Measurements from ENCODE around the gene DOCK7. TPM values are rescaled to one million over a fixed set of nuclear protein-coding genes. Genes with fewer than 3 reads are reported as not detected.

The DOCK7 gene
- total RNA-seq, 6 experiments from 2014 or later: 93.3 to 115 (median 105) TPM

GRCh38 chr1:62654744-62655143 is 33.4 kb downstream of the DOCK7 start:
- no peak overlapping the region for H3K4me3 Mint-ChIP-seq
- no peak for DNase-seq
- TF ChIP-seq CTCF (IDR thresholded peaks at IDR 0.05): no peak
- peaks cover 24% of the 10 kb centered on the region for H3K36me3 Mint-ChIP-seq (ENCODE audit: low read depth)
- no peaks in the 10 kb centered on the region for H3K9me3 Mint-ChIP-seq
- no peaks in the 10 kb centered on the region; the same call in 1 of the 2 replicates for H3K27me3 Mint-ChIP-seq (ENCODE audit: insufficient read depth)
- peaks cover under 1% of the 10 kb centered on the region; the same call in 1 of the 2 replicates for H3K4me1 Mint-ChIP-seq (ENCODE audit: low read depth)
- H3K27ac Mint-ChIP-seq: no peak overlapping the region

GRCh38 chr1:62652387-62652786 is 35.8 kb downstream of the DOCK7 start:
- H3K27ac Mint-ChIP-seq: no peak overlapping the region
- no peaks in the 10 kb centered on the region for H3K9me3 Mint-ChIP-seq
- H3K4me3 Mint-ChIP-seq: no peak overlapping the region
- DNase-seq: no peak
- H3K36me3 Mint-ChIP-seq (ENCODE audit: low read depth): peaks cover 29% of the 10 kb centered on the region
- H3K4me1 Mint-ChIP-seq (ENCODE audit: low read depth): no peaks in the 10 kb centered on the region; the same call in 1 of the 2 replicates
- TF ChIP-seq CTCF (IDR thresholded peaks at IDR 0.05): no peak
- H3K27me3 Mint-ChIP-seq (ENCODE audit: insufficient read depth): no peaks in the 10 kb centered on the region; the same call in 1 of the 2 replicates

DNA sequence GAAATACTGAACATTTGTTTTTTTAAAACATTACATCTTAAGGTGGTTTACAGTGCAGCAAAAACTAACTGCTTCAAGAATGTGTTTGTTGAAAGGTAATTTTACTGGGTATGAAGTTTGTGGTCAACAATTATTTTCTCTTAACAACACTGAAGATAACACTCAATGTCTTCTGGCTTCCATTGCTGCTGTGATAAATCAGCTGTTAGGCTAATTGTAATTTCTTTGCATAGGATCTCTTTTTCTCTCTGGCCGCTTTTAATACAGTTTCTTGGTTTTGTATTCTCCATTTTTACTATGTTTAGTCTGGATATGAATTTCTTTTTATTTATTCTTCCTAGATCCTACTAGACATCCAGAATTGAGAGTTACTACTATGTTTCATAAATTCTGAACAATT is 44.9 kb downstream of the DOCK7 start:
- Mint-ChIP-seq H3K27ac (no peak overlapping the region), H3K9me3 (peaks cover 8% of the 10 kb centered on the region; the same call in 1 of the 2 replicates), H3K27me3 (ENCODE audit: insufficient read depth) (no peaks in the 10 kb centered on the region; the same call in 1 of the 2 replicates), H3K36me3 (ENCODE audit: low read depth) (peaks cover 56% of the 10 kb centered on the region), H3K4me3 (no peak overlapping the region), H3K4me1 (ENCODE audit: low read depth) (peaks cover 1% of the 10 kb centered on the region; the same call in 1 of the 2 replicates)
- no peak for DNase-seq
- no peak for TF ChIP-seq CTCF (IDR thresholded peaks at IDR 0.05)

DNA sequence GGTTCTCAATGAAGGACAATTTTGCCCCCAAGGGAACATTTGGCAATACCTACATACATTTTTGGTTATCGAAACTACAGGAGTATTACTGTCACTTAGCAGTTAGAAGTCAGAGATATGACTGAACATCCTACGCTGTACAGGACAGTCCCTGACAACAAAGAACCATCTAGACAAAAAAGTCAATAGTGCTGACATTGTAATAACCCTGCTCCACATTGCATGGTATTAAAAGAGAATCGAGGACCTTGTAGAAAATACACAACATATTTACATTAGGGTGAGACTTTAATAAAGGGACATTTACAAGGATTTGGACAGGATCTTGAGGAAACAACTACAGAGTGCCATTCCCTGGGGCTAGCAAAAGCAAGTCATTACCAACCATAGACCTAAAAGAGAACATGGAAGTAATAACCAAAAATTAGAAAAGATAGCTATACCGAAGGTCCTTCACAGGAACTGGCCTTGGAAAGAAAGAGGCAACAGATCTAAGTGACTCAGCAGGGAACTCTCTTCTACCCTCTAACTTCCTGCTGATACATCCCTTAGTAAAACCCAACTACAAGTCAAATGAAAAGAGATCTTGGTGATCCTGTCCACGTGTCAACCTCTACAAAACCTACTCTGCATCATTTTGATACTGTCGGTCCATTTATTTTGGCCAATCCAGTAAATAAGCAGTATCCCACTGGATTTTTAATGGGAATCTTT is 50.6 kb downstream of the DOCK7 start:
- H3K36me3 Mint-ChIP-seq (ENCODE audit: low read depth): peaks cover 46% of the 10 kb centered on the region
- H3K9me3 Mint-ChIP-seq: peaks cover 10% of the 10 kb centered on the region; the same call in 1 of the 2 replicates
- no peak overlapping the region for H3K4me3 Mint-ChIP-seq
- no peak for TF ChIP-seq CTCF (IDR thresholded peaks at IDR 0.05)
- DNase-seq: no peak
- H3K4me1 Mint-ChIP-seq (ENCODE audit: low read depth): peaks cover 11% of the 10 kb centered on the region; the same call in 1 of the 2 replicates
- peak overlapping the region; percentile 4; the same call in 1 of the 2 replicates for H3K27ac Mint-ChIP-seq
- H3K27me3 Mint-ChIP-seq (ENCODE audit: insufficient read depth): no peaks in the 10 kb centered on the region; the same call in 1 of the 2 replicates

DNA sequence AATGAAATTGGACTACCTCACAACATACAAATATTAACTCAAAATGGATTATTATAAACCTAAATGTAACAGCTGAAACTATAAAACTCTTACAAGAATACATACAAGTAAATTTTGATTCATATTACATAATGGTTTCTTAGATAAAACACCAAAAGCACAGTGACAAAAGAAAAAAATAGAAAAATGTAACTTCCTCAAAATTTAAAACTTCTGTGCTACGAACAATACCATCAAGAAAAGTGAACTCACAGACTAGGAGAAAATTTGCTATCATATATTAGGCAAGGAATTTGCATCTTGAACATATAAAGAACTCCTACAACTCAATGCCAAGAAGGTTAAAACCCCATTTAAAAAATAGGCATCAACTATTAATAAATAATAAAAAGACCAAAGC is 59.7 kb downstream of the DOCK7 start:
- H3K27ac Mint-ChIP-seq: no peak overlapping the region
- peaks cover 6% of the 10 kb centered on the region; the same call in 1 of the 2 replicates for H3K9me3 Mint-ChIP-seq
- no peak for DNase-seq
- peaks cover 40% of the 10 kb centered on the region for H3K36me3 Mint-ChIP-seq (ENCODE audit: low read depth)
- H3K27me3 Mint-ChIP-seq (ENCODE audit: insufficient read depth): no peaks in the 10 kb centered on the region
- peaks cover 27% of the 10 kb centered on the region for H3K4me1 Mint-ChIP-seq (ENCODE audit: low read depth)
- TF ChIP-seq CTCF (IDR thresholded peaks at IDR 0.05): no peak
- no peak overlapping the region for H3K4me3 Mint-ChIP-seq

Measured in HFFc6 (cell line).